NCI-H2227 (cell line): ENCODE measurements around the gene GATA5.
"Not testable (repeated sequence)": the region's sequence is repeated elsewhere in the genome, so short reads cannot be mapped to it uniquely, and the experiment has no call there.

Experiments used
- DNase-seq: peaks from one replicate; lab custom pipeline; 2025; ENCODE audit not compliant: unreplicated experiment; lab: John Stamatoyannopoulos, UW

The GATA5 gene

DNA sequence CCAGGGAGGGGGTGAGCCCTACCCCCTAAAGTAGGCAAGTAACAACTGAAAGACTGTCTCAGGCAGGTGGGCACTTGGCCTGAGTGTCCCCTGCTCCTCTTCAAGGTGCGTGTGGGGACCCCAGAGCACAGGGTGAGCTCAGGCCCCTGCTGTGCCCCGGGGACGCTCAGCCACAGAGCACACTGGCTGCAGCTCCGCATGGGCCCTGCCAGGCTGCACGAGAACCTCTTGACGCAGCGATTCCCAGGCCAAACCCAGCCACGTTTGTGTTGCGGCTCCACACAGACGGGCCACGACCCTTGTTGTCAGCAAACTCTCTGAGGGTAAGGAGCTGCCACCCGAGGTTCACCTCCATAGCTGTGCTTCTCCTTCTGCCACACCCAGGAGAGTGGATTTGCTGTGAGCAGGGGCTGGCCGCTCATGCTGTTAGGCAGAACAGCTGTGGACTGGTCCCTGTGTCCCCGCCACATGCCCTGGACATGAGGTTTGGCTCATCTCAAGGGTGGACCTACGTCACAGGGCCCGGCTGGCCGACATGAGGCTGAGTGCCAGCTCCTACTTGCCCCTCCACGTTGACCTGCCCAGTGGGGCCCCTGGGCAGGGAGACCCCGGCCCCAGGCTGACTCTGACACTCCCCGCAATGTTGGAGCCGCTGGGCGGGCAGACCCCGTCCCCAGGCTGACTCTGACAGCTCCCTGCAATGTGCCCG, 29.7 kb upstream of the GATA5 start:
- DNase-seq, result no peak

DNA sequence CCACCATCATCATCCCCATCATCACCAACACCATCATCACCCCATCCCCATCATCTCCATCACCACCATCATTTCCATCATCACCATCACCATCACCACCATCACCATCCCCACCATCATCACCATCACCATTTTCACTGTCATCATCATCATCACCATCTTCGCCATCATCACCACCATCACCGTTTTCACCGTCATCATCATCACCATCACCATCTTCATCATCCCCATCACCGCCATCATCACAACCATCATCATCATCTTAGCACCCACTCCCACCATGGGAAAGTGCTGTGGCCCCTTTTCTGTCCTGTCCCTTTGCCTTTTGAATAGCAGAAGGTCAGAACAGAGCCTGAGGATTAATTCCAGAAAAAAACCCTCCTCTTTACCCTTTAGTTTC, 28.5 kb upstream of the GATA5 start:
- no peak for DNase-seq

DNA sequence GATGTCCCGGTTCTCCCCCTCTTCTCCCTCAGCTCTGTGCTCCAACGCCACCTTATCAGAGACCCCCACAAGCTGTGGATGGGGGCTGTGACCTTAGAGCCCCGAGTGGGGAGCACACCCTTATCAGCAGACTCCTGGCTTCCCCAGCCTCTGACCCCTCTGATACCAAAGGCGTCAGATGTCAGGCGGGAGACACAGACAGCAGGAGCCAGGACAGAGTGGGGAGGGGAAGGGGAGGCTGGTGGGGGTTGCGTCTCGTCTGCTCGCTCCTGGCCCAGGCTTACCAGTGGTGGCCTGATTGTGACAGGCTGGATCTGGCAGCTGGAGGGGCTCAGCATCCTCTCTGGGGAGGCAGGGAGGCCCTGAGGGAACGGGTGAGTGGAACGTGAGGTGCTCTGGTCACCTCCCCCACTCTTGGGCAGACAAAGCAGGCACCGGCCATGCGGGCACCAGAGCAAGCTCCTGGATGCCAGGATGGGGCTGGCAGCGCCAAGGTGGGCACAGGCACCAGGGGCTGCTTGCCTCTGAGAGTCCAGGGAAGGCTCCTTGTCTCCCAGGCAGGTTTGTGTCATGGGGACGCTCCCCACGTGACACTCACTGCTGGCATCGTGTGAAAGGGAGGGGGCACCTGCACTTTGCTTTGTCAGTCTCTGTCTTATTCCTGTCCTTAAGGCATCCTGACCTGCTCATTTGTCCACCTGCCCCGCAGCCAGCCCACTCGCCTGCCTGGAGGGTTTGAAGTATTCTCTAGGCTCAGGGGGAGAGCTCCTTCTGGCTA, 27.8 kb upstream of the GATA5 start:
- no peak for DNase-seq

DNA sequence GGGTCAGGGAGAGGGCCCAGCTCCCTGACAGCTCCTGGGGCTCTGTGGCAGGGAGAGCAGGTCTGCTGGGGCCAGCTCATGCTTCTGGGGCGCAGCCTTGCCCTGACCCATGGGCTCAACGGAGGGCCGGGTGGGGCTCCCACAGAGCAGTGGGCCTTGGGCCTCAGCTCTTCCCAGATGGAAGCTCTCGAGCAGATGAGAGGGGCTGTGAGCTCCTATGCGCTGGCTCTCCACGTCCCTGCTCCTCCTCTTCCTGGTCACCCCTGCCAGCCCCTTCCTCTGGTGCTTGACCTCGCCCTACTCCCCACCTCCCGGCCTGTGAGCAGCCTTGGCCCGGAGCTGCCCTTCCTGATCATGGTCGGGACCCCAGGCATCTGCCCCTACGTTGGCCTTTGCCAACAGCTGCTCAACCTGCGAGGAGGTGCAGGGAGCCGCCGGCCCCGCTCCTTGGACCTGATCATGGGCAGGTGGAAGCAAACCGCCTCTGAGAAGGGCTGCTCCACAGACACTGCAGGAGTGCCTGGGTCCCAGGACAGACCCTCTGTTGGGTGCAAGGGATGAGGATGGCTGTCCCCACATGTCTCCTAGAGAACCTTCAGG, 26.8 kb upstream of the GATA5 start:
- DNase-seq, result no peak

DNA sequence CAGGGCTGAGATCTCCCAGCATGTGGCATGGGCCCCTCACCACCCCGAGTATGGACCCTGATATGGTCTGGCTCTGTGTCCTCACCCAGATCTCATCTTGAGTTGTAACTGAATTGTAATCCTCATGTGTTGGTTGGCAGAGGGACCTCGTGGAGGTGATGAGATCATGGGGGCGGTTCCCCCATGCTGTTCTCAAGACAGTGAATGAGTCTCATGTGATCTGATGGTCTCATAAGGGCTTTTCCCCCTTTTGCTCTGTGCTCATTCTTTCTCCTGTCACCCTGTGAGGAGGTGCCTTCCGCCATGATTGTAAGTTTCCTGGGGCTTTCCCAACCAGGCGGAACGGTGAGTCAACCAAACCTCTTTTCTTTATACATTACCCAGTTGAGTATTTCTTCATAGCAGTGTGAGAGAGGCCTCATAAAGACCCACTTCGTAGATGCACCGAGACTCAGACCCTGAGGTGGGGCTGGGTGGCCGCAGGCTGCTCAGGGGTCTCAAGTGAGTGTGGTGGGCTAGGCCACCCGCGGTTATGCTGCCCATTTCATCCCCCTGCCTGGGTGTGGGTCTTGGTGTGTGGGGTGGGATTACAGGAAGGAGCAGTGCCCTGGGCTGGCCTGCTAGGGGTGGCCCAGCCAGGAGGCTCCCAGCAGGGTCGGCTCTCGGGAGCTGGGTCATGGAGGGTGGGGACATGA, 26.2 kb upstream of the GATA5 start:
- DNase-seq, result no peak

DNA sequence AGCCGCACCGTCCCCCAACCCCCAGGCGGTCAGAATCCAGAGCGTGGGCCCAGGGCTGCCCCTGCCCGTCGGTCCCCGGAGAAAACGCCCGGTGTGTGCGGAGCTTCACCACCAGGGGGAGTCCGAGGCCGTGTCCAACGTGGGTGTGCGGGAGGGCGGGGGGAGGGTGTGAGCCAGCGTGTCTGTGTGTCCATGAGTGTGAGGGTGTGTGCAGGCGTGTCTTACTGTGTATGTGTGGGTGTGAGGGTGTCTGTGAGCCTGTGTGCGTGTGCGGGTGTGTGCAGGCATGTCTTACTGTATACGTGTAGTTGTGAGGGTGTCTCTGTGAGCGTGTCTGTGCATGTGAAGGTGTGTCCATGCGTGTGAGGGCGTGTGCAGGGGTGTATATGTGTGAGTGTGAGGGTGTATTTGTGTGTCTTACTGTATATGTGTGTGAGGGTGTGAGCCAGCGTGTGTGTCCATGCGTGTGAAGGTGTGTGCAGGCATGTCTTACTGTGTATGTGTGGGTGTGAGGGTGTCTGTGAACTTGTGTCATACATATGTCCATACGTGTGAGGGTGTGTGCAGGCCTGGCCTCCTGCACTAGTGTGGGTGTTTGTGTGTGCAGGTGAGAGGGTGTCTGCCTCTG, 24.6 kb upstream of the GATA5 start:
- DNase-seq, result peak; percentile 79

DNA sequence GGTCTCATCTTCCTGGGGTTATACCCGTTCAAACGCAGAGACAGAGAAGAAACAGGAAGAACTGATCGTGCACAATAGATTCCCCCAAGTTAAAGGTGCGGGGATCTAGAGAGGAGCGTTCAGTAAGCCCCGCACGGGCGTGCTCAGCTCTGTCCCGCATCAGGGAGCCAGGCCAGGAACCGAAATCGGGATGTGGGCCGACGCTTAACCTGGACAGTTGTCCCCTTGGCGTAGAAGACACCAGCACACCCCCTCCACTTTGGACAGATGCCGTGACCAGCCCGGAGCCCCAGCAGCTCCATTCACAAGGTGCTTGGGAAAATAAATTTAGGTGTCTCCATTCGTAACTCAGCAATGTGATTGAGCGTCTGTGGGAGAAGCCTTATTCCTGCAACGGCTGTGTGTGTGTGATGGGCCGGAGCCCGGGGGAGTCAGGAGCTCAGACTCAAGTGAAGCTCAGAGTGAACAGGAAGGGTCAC, 24.0 kb upstream of the GATA5 start:
- no peak for DNase-seq

- no peak for DNase-seq
Measured at GRCh38 chr20:62498874-62499273, 23.1 kb upstream of the GATA5 start.

DNA sequence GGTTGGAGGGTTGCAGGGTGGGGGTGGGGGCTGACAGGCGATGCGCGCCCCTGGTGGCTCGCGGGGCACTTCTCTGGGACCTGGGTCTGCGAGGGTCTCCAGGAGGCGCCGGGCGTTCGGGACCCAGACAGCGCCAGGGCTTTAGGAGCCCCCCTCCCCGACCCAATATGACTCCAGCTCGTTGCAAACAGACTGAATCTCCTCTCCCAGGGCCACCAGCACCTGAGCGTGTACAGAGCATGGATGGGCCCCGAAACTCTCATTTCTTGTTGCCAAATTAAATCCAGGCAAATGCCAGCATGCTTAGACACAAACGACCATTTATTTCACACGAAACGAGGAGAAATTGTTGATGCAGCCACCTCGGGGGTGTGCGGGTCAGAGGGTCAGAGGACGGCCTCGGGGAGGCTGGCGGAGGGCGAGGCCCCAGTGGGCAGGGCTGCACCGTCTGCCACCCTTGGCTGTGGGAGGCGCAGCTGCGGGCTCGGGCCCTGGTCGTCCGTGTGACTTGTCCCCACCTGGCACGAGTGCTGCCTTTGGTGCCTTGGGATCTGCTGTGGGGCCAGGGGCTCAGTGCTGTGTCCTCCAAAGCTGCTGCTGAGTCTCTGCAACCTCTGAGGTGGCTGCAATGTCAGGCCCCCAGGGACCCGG, 20.9 kb upstream of the GATA5 start:
- DNase-seq, result peak; percentile 43

- DNase-seq, result no peak
Measured at GRCh38 chr20:62495749-62496567, 20.2 kb upstream of the GATA5 start.

DNA sequence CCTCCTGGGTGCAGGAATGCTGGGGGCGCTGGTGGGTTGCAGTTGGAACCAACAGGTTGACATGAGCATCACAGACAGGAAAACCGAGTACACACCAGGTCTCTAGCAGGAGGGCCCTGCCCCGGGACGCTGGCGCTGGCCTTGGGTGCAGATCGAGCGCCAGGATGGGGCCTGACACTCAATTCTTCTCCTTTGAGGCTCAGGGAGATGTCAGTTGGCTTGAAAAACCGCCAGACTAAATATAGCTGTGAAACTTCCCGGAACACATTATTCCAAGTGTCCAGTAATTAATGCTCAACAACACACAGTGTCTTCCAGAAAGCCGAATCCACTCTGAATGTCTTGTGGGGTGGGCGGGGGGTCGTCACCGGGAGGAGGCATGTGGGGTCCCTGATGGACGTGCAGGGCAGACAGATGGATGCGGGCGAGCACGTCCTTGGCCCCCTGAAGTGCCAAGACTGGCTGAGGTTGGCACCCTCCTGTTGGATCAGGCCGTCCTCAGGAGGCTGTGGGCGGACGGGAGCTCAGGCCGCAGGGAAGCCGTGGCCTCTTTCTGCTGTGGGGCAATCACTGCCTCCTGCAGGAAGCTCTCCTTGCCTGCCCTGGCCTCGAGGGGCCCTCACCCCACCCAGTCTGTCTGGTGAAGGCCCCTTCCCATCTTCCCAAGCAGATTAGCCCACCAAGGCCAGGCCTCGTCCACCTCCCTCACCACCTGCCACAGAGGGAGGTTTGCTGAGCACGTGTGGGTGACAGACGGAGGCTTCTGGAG, 19.4 kb upstream of the GATA5 start:
- no peak for DNase-seq

GRCh38 chr20:62494537-62494936, 18.7 kb upstream of the GATA5 start:
- DNase-seq, result no peak

DNA sequence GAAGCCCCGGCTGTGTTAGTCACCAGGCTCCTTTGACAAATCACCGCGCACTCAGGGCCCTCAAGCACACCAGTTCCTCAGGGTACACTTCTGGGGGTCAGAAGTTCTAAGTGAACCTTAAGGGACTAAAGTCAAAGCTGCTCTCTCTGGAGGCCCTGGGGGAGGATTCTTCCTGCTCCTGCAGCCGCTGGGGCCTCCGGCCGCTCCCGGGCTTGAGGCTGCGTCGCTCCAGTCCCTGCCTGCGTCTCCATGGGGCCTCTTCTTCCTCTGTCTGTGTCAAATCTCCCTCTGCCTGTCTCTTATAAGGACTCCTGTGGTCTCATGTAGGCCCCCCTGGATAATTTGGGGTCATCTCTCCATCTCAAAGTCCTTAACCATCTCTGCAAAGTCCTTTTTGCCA, 18.1 kb upstream of the GATA5 start:
- DNase-seq, result no peak

DNA sequence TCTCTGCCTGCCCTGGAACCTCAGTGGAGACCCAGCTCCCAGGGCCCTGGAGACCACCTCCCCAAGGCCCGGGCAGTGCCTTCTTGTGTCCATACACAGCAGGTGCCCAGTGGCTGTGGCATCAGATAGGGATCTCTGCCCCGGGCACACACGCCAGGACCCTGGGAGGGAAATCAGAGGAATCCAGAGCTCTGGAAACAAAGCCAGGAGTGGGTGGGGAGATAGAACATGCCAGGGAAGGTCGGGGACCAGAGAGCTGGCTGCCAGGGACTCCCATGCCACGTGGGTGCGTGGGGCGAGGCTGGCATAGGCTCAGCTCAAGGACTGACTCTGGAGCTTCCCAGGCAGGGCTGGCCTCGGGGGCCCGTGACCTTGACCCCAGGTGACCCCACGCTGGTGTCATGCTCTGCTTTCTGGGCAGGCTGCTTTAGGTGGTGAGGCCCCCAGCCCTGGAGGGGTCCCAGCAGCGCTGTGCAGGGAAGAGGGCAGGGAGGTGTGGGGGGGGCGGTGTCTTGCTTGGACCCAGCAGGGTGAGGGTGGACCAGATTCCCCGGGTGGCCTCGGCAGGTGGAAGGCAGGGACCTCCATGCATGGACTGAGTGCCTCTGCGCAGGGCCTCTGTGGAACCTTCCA, 17.6 kb upstream of the GATA5 start:
- DNase-seq, result no peak

DNA sequence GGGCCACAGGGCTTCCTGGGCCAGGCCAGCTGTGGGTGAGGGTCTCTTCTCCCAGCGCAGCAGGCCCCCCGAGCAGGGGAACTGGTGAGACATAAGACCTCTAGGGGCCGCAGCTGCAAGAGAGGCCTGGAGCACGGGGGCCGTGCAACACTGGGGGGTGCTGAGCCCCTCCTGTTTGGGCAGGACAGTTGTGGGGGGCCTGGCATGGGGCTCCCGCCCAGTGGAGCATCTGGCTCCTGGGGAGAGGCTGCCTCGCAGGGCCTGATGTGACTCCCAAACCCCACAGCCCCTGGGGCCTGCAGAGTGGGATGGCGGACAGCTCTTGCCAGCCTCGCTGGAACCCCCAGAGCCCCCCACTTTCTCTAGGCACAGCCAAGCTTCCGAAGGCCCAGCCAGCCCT, 16.9 kb upstream of the GATA5 start:
- no peak for DNase-seq

DNA sequence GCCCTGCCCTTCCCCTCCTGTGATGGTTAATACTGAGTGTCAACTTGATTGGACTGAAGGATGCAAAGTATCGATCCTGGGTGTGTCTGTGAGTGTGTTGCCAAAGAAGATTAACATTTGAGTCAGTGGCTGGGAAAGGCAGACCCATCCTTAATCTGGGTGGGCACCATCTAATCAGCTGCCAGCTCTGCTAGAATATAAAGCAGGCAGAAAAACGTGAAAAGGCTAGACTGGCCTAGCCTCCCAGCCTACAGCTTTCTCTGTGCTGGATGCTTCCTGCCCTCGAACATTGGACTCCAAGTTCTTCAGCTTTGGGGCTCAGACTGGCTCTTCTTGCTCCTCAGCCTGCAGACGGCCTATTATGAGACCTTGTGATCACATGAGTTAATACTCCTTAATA, 15.0 kb upstream of the GATA5 start:
- not testable (repeated sequence) for DNase-seq

DNA sequence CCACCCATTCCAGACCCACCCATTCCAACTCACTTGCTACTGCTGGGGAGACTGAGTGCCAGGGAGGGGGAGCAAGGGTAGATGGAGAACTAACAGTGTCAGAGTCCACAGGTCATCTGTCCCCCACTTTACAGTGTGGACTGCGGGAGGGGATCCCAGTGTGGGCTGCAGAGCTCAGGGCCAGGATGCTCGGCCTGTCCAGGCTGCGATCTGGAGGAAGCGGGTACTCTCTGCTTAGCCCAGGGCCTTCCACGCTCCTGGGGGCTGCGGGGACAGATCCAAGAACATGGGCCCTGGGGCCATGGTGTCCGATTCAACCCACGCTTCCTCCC, 14.1 kb upstream of the GATA5 start:
- no peak for DNase-seq

DNA sequence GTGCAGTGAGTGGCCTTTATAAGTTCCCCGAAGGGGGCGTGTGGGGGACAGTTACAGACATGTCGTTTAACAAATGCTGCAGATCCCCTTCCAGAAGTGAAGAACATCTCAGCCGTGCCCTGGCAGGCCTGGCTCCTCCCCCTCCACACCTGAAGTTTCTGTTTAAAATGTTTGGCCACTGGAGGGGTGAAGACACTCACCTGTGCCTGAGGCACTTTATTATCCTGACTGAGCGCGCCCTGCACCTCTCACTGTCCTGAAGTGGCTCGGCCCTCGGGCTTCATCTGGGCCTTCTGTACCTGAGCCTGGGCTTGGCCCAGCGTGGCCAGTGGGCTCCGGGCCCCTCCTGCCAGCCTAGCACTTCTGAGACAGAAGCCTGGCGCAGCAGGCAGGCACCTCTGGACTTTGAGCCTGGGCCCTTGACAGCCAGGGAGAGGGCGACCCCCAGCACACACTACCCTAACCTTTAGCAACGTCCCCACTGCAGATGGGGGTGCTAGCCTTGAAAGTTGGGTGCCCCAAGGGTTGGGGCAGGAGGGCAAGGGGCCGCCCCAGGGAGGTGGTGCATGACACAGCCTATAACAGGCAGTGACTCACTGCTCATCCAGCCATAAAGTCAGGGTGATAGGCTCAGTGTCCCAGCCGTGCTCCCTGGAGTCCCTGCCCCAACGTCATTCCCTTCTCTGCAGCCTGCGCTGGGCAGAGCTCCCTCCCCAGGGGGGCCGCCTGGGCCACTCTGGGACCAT, 13.6 kb upstream of the GATA5 start:
- DNase-seq, result no peak
